AG10803 (cell line): Measurements from ENCODE around the gene TMEM163.
"Not testable (repeated sequence)": the region's sequence is repeated elsewhere in the genome, so short reads cannot be mapped to it uniquely, and the experiment has no call there.

Experiments
- DNase-seq: peaks from one replicate; pipeline ENCODE4 v3.0.0; 2010; ENCODE audit warnings: low read depth
- H3K4me3 ChIP-seq: 2 replicates; pipeline ENCODE4 v1.5.1; 2011; ENCODE audit warnings: mild to moderate bottlenecking, low read length, control low read depth
- TF ChIP-seq, protein P1 (sequence below): conservative IDR thresholded peaks from 2 replicates; pipeline ENCODE4 v1.5.1; 2011; ENCODE audit warnings: mild to moderate bottlenecking, low read length, control low read depth, inconsistent platforms

TMEM163 gene

DNA sequence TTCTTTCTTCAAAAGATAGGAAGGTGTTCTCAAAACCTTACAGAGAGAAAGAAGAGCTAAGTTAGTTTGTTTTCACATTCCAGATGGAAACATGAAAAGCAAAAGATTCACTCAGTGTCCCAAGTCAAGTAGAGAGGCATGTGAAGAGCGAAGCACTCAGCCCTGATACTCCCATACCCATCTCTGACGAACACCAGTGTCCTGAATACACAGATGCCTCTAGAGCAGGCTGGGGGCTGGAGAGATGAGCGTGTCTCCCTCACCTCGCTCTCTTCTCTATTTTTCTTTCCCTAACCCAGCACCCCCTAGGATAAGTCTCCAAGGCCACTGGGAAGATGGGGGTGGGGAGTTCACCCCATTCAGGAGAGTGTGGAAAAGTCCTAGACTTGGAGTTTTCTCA lies 227.8 kb downstream of the TMEM163 start:
- TF ChIP-seq, protein P1, sequence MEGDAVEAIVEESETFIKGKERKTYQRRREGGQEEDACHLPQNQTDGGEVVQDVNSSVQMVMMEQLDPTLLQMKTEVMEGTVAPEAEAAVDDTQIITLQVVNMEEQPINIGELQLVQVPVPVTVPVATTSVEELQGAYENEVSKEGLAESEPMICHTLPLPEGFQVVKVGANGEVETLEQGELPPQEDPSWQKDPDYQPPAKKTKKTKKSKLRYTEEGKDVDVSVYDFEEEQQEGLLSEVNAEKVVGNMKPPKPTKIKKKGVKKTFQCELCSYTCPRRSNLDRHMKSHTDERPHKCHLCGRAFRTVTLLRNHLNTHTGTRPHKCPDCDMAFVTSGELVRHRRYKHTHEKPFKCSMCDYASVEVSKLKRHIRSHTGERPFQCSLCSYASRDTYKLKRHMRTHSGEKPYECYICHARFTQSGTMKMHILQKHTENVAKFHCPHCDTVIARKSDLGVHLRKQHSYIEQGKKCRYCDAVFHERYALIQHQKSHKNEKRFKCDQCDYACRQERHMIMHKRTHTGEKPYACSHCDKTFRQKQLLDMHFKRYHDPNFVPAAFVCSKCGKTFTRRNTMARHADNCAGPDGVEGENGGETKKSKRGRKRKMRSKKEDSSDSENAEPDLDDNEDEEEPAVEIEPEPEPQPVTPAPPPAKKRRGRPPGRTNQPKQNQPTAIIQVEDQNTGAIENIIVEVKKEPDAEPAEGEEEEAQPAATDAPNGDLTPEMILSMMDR = no peak
- no peak overlapping the region for H3K4me3 ChIP-seq
- DNase-seq = no peak

DNA sequence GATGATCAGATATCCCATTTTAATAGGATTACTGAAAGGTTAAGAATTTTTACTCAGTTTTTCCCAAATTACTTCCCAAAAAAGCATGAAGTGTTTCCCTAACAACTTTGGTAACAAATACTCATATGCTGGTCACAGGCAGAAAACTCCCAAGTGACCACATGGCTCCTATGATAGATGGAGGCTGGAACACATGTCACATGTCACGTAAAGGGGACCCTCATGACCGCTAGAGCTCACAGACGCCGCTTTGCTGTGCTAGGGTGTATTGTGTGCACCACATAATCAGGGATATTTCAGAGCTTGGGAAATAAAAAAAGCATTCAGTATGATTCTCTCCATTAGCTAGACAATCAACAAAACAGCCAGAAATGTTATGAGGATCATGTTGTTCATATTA lies 228.2 kb downstream of the TMEM163 start:
- DNase-seq = no peak
- TF ChIP-seq, protein P1 = no peak

DNA sequence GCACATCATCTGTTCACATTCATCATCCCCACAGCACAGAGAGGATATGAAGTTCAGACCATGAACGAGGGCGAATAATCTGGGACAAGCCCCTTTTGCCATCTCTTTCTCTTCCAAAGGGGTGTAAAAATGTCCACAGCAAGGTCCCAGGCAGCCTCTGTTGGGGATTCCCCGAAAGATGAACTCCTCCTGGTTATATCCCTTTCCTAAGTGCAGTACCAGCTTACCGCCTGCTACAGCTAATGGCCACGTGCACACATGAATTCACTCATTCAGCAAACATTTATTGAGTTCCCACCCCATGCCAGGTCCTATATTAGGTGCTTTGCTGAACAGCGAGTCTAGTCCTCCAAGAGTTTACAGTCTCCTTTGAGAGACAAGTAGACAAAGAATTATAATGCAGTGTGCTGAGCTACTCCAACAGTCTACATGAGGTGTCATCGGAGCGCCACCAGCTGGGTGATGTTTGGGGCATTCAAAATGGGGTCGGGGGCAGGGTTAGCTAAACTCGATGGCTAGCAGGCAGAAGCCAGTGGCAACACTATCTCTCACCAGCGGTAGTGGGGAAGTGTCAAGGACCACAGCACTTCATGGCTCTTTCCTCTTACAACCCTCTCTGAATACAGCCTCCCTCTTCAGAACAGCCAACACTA lies 228.9 kb downstream of the TMEM163 start:
- TF ChIP-seq, protein P1 = no peak
- no peak overlapping the region for H3K4me3 ChIP-seq
- no peak for DNase-seq

More for the DNA sequence above, 228.2 kb downstream of the TMEM163 start:
- no peak overlapping the region for H3K4me3 ChIP-seq

- H3K4me3 ChIP-seq = no peak overlapping the region
- DNase-seq = no peak
- TF ChIP-seq, protein P1 = no peak
Observed at GRCh38 chr2:134482766-134483340, 235.9 kb downstream of the TMEM163 start.

- no peak for DNase-seq
- TF ChIP-seq, protein P1 = no peak
- no peak overlapping the region for H3K4me3 ChIP-seq
Observed at GRCh38 chr2:134482131-134482723, 236.6 kb downstream of the TMEM163 start.

- TF ChIP-seq, protein P1 = no peak
- H3K4me3 ChIP-seq = no peak overlapping the region
- no peak for DNase-seq
Observed at GRCh38 chr2:134479696-134480330, 239.0 kb downstream of the TMEM163 start.

DNA sequence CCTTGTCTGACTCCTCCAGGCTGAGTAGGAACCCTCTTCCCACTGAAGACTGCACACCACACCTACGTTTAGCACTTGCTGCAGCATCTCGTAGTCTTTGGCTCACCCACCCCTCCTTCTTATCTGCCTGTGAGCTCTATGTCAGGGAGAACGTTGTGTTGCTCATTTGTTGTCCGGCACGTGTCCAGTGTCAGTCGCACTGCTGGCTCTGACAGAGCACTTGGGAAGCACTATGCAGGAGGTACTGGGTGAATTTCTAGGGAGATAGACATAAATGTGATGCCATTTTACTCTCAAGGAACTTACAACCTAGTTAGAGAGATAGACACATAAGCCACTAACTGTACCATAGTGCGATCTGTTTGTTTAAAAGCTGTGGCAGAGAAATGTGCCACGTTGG lies 241.8 kb downstream of the TMEM163 start:
- not testable (repeated sequence) for DNase-seq, H3K4me3 ChIP-seq
